Activated CD4-positive, alpha-beta memory T cell treated with anti-CD3 and anti-CD28 coated beads, Interleukin-2, amount 10 ng/mL, durations not matched to agents 7 days and 5 days (primary cell): Measurements from ENCODE around the gene POLE. TPM values are rescaled to one million over a fixed set of nuclear protein-coding genes. Genes with fewer than 3 reads are reported as not detected.

Experiments
- CTCF ChIA-PET: fragments of 350-600 bp; sonication (Branson Sonifier 250); formaldehyde crosslinking; loops from one replicate; lab custom pipeline; 2021; ENCODE audit warnings: antibody characterized with exemption, inconsistent platforms; lab: Charles Lee
- POLR2A ChIA-PET: fragments of 350-600 bp; sonication (Branson Sonifier 250); formaldehyde crosslinking; loops from one replicate; lab custom pipeline; 2021; ENCODE audit warnings: antibody characterized with exemption; lab: Charles Lee
- DNase-seq: peaks from one replicate; pipeline ENCODE4 v3.0.0-alpha.2; 2020
- H3K27ac Mint-ChIP-seq: one replicate; pipeline ENCODE4 v1.8.0; 2021; ENCODE audit warnings: mild to moderate bottlenecking, mixed read lengths
- H3K27me3 Mint-ChIP-seq: one replicate; pipeline ENCODE4 v1.8.0; 2021; ENCODE audit warnings: mixed read lengths
- H3K36me3 Mint-ChIP-seq: one replicate; pipeline ENCODE4 v1.8.0; 2021; ENCODE audit warnings: low read depth, mixed read lengths
- H3K4me1 Mint-ChIP-seq: one replicate; pipeline ENCODE4 v1.8.0; 2021; ENCODE audit warnings: mixed read lengths
- H3K4me3 Mint-ChIP-seq: one replicate; pipeline ENCODE4 v1.8.0; 2021; ENCODE audit warnings: mild to moderate bottlenecking, mixed read lengths
- H3K9me3 Mint-ChIP-seq: one replicate; pipeline ENCODE4 v1.8.0; 2021; ENCODE audit warnings: mixed read lengths
- total RNA-seq, 2 experiments: library from RNA; stranded (reverse); gene quantifications; one replicate each; pipeline ENCODE4 v1.2.3, GENCODE V29; 2021

POLE gene
- total RNA-seq, 2 experiments from 2014 or later = 108 to 117 TPM

- no peak overlapping the region for H3K27ac Mint-ChIP-seq
- no peak overlapping the region for H3K4me3 Mint-ChIP-seq
- POLR2A ChIA-PET = no interaction called here
- CTCF ChIA-PET = no interaction called here
- H3K36me3 Mint-ChIP-seq = peaks cover 61% of the 10 kb centered on the region
- H3K9me3 Mint-ChIP-seq = no peaks in the 10 kb centered on the region
- H3K27me3 Mint-ChIP-seq = no peaks in the 10 kb centered on the region
- H3K4me1 Mint-ChIP-seq = peaks cover 5% of the 10 kb centered on the region
- no peak for DNase-seq
These were observed 38.4 kb downstream of the POLE start for GRCh38 chr12:132648616-132649225.

- Mint-ChIP-seq H3K9me3 (no peaks in the 10 kb centered on the region), H3K4me3 (no peak overlapping the region), H3K27me3 (no peaks in the 10 kb centered on the region), H3K4me1 (peaks cover 3% of the 10 kb centered on the region), H3K36me3 (peaks cover 58% of the 10 kb centered on the region), H3K27ac (no peak overlapping the region)
- ChIA-PET POLR2A (no interaction called here), CTCF (no interaction called here)
- DNase-seq = no peak
These were observed 39.3 kb downstream of the POLE start for GRCh38 chr12:132647858-132648257.

DNA sequence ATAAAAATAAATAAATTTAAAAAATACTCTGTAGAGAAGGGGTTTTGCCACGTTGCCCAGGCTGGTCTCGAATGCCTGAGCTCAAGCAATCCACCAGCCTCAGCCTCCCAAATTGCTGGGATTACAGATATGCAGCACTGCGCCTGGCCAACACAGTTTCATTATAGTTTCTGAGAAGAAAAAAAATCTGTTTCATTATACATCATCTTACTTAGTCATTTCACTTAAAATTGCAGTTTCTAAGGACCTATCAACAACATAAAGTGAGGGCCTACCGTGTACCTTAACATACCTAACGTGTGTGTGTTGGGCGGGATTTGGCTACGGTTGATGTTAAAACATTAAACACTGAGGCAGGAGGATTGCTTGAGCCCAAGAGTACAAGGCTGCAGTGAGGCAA lies 40.3 kb downstream of the POLE start:
- Mint-ChIP-seq H3K36me3 (peaks cover 54% of the 10 kb centered on the region), H3K27ac (no peak overlapping the region), H3K4me1 (peaks cover 3% of the 10 kb centered on the region), H3K27me3 (no peaks in the 10 kb centered on the region), H3K4me3 (no peak overlapping the region), H3K9me3 (no peaks in the 10 kb centered on the region)
- ChIA-PET POLR2A (no interaction called here), CTCF (no interaction called here)
- no peak for DNase-seq

- peaks cover 50% of the 10 kb centered on the region for H3K36me3 Mint-ChIP-seq
- peaks cover 3% of the 10 kb centered on the region for H3K4me1 Mint-ChIP-seq
- H3K27me3 Mint-ChIP-seq = no peaks in the 10 kb centered on the region
- H3K9me3 Mint-ChIP-seq = no peaks in the 10 kb centered on the region
- POLR2A ChIA-PET = no interaction called here
- DNase-seq = no peak
- H3K27ac Mint-ChIP-seq = no peak overlapping the region
- CTCF ChIA-PET = no interaction called here
- H3K4me3 Mint-ChIP-seq = no peak overlapping the region
These were observed 44.0 kb downstream of the POLE start for GRCh38 chr12:132642846-132643835.

DNA sequence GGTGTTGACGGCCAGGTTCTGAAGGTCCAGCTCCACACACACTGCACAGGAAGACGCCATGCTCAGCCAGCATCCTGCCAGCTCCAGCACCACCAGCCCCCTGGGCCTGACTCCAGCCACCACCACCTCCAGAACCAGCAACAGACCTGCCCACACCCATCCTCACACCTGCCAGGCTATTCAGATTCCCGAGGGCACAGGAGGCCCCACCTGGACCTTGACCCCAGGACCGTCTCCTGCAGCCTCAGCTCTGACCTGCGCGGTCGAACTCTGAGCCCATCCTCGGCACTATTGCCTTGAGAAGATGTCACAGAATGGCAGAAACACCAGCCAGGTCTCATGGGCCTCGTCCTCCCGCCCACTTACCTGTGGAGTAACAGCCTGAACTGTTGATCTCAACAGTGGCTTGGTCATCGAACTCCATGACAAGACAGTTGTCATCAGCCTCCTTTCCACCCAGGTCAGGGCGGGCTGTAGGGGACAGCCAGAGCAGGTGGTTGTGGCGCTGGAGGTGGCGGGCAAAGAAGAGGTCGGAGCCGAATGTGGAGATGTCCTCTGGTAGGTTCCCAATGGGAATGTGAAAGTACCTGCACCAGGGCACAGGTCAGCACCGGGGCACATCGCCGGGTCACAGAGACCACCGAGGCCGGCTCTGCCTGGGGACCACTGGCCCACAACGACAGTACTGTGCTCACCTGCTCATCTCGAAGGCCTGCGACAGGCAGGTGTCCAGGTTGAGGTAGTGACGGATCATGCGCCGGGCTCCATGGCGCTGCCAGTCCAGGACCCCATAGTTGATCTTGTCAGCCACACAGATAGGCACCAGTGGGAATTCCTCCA lies 45.1 kb downstream of the POLE start:
- Mint-ChIP-seq H3K9me3 (no peaks in the 10 kb centered on the region), H3K36me3 (peaks cover 49% of the 10 kb centered on the region), H3K27me3 (no peaks in the 10 kb centered on the region), H3K4me1 (peaks cover 7% of the 10 kb centered on the region), H3K4me3 (no peak overlapping the region), H3K27ac (no peak overlapping the region)
- ChIA-PET CTCF (no interaction called here), POLR2A (interaction anchor here (1.1 kb wide), 1 partner anchor 14 kb away, joined by 5 read pairs; no protein-coding TSS in a partner anchor)
- DNase-seq = no peak

- DNase-seq = no peak
- Mint-ChIP-seq H3K4me1 (peaks cover 8% of the 10 kb centered on the region), H3K36me3 (peaks cover 50% of the 10 kb centered on the region), H3K4me3 (no peak overlapping the region), H3K9me3 (no peaks in the 10 kb centered on the region), H3K27me3 (no peaks in the 10 kb centered on the region), H3K27ac (no peak overlapping the region)
- ChIA-PET CTCF (no interaction called here), POLR2A (interaction anchor here (1.1 kb wide), 1 partner anchor 15 kb away, joined by 5 read pairs; no protein-coding TSS in a partner anchor)
These were observed 46.2 kb downstream of the POLE start for GRCh38 chr12:132640936-132641335.

DNA sequence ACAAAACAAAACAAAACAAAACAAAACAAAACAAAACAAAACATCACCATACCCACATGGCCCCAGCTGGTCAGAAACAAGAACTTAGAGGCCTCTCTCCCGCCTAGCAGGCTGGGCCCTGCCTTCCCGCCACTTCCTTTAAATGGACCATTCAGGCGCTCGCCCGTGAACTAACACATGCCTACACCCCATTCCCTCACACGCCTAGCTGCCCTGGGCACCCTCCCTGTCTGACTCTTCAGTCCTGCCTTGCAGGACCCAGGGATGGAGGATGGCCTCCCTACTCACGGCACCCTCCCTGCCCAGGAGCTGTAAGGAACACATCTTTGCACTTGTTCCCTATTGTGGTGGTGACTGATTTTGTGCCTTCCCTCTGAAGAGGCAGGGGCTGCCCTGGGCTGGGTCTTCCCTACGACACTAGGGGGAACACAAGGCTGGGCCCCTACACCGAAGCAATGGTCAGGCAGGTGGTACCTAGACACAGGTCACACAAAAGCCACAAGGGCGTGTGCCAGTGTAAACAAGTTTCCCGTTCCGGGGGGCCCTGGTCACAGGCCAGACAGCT lies 47.1 kb downstream of the POLE start:
- Mint-ChIP-seq H3K36me3 (peaks cover 55% of the 10 kb centered on the region), H3K4me1 (peaks cover 8% of the 10 kb centered on the region), H3K27ac (no peak overlapping the region), H3K9me3 (no peaks in the 10 kb centered on the region), H3K27me3 (no peaks in the 10 kb centered on the region), H3K4me3 (no peak overlapping the region)
- DNase-seq = no peak
- POLR2A ChIA-PET = no interaction called here
- CTCF ChIA-PET = no interaction called here

DNA sequence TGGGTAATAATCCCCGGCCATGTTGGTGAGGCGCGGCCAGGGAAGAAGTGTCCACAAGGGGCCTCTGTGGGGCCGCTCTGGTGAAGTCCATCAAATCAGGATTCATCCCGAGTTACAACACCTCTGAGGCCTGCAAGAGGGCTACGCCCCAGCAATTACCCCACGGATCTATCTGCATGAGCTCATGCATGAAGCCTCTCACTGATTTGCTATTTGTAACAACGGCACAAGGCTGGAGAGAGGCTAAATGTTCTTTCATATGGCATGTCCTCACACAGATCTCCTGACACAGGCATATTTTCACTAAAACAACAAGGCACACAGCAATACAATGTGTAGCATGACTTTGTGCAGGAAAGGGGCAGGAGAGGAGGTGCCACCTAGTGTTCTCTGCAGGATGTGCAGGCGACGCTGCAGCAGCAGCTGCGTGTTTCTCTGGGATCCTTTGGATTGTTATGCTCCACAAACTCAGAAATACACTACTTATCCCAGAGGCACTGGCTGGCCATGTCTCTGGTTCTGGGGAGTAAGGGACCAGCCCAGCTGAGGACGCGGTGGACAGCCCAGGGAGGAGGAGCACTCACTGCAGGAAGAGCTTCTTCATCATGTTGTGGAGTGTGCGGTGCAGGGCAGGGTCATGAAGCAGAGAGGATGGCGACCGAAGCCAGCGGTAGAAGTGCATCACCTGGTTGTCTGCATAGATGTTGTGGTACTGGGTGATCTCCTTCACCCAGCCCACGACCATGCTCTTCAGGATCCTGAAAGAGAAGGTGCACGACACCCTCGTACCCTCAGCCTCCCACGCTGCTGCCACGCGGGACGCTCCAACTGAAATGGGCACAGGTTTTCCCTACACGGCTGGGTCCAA lies 48.4 kb downstream of the POLE start:
- no peaks in the 10 kb centered on the region for H3K27me3 Mint-ChIP-seq
- H3K27ac Mint-ChIP-seq = peak overlapping the region; percentile 5
- H3K4me3 Mint-ChIP-seq = no peak overlapping the region
- H3K9me3 Mint-ChIP-seq = no peaks in the 10 kb centered on the region
- no peak for DNase-seq
- ChIA-PET POLR2A (interaction anchor here (1.3 kb wide), 1 partner anchor 24 kb away, joined by 3 read pairs; no protein-coding TSS in a partner anchor), CTCF (interaction anchor here (1.0 to 1.7 kb wide), 4 partner anchors 9 to 485 kb away, joined by 3 to 6 read pairs (median 4); no protein-coding TSS in a partner anchor)
- peaks cover 61% of the 10 kb centered on the region for H3K36me3 Mint-ChIP-seq
- H3K4me1 Mint-ChIP-seq = peaks cover 8% of the 10 kb centered on the region

- Mint-ChIP-seq H3K4me1 (peaks cover 8% of the 10 kb centered on the region), H3K9me3 (no peaks in the 10 kb centered on the region), H3K27me3 (no peaks in the 10 kb centered on the region), H3K36me3 (peaks cover 64% of the 10 kb centered on the region), H3K27ac (no peak overlapping the region), H3K4me3 (no peak overlapping the region)
- CTCF ChIA-PET = interaction anchor here (1.7 kb wide), 1 partner anchor 8 kb away, joined by 6 read pairs; no protein-coding TSS in a partner anchor
- DNase-seq = no peak
- POLR2A ChIA-PET = interaction anchor here (1.3 kb wide), 1 partner anchor 23 kb away, joined by 3 read pairs; no protein-coding TSS in a partner anchor
These were observed 49.3 kb downstream of the POLE start for GRCh38 chr12:132637811-132638210.

GRCh38 chr12:132635076-132635955 lies 51.8 kb downstream of the POLE start:
- POLR2A ChIA-PET = no interaction called here
- Mint-ChIP-seq H3K27ac (peak overlapping the region; percentile 12), H3K27me3 (no peaks in the 10 kb centered on the region), H3K36me3 (peaks cover 73% of the 10 kb centered on the region), H3K4me3 (no peak overlapping the region), H3K4me1 (peaks cover 8% of the 10 kb centered on the region), H3K9me3 (no peaks in the 10 kb centered on the region)
- CTCF ChIA-PET = no interaction called here
- no peak for DNase-seq

- CTCF ChIA-PET = no interaction called here
- POLR2A ChIA-PET = no interaction called here
These were observed 52.6 kb downstream of the POLE start for GRCh38 chr12:132634411-132634990.

More at GRCh38 chr12:132634411-132634990, 52.6 kb downstream of the POLE start:
- H3K4me3 Mint-ChIP-seq = no peak overlapping the region
- H3K27ac Mint-ChIP-seq = no peak overlapping the region
- no peak for DNase-seq
- H3K9me3 Mint-ChIP-seq = no peaks in the 10 kb centered on the region
- H3K36me3 Mint-ChIP-seq = peaks cover 78% of the 10 kb centered on the region
- H3K4me1 Mint-ChIP-seq = peaks cover 8% of the 10 kb centered on the region
- no peaks in the 10 kb centered on the region for H3K27me3 Mint-ChIP-seq
